Central memory CD8-positive, alpha-beta T cell (primary cell): ENCODE measurements around the gene MAP4K3.

Experiments used
- ATAC-seq: fragments of 150-1000 bp; cut with Tn5 transposase; replicated peaks from 2 replicates; pipeline ENCODE4 v1.10.0; 2022; ENCODE audit warnings: mild to moderate bottlenecking, moderate FRiP score, moderate number of reproducible peaks; ENCODE audit not compliant: poor library complexity, severe bottlenecking; ENCODE audit errors: extremely low read depth
- DNase-seq, 2 donors: peaks; one replicate each; pipeline ENCODE4 v3.0.0; 2021; ENCODE audit warnings: low spot score in 2 of 2
- H3K27ac Mint-ChIP-seq: one replicate; pipeline ENCODE4 v1.8.0; 2022; ENCODE audit warnings: low read depth, mild to moderate bottlenecking, moderate library complexity, mixed read lengths
- H3K27me3 Mint-ChIP-seq: one replicate; pipeline ENCODE4 v1.8.0; 2022; ENCODE audit warnings: mixed read lengths
- H3K36me3 Mint-ChIP-seq: one replicate; pipeline ENCODE4 v1.8.0; 2022; ENCODE audit warnings: mild to moderate bottlenecking, moderate library complexity, mixed read lengths; ENCODE audit not compliant: insufficient read depth
- H3K4me1 Mint-ChIP-seq: one replicate; pipeline ENCODE4 v1.8.0; 2022; ENCODE audit warnings: mixed read lengths
- H3K4me3 Mint-ChIP-seq: one replicate; pipeline ENCODE4 v1.8.0; 2022; ENCODE audit warnings: mild to moderate bottlenecking, moderate library complexity, mixed read lengths
- H3K9me3 Mint-ChIP-seq: one replicate; pipeline ENCODE4 v1.8.0; 2022; ENCODE audit warnings: mixed read lengths

Gene MAP4K3

DNA sequence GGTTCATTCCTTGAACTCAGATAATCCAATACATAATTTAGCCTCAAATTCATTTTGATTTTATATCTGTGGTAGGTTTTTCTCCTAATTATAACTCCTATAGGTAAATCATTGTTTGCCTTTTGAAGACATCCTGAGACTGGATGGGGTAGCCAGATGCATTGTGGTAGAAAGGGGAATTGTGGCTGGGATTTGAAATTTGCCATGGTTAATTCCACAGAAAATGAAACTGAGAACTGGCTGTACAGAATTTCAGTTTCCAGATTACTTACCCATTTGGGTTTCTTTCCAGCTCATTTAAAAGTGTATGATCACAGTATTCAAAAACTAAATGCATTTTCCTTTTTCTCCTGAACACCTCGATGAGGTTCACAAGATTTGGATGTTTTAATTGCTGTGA is 211.5 kb downstream of the MAP4K3 start:
- DNase-seq (no peak), ATAC-seq (no peak)
- H3K27me3 Mint-ChIP-seq: no peaks in the 10 kb centered on the region
- no peaks in the 10 kb centered on the region for H3K9me3 Mint-ChIP-seq
- peaks cover 21% of the 10 kb centered on the region for H3K4me1 Mint-ChIP-seq
- H3K36me3 Mint-ChIP-seq: peaks cover 2% of the 10 kb centered on the region
- H3K4me3 Mint-ChIP-seq: no peak overlapping the region
- no peak overlapping the region for H3K27ac Mint-ChIP-seq

DNA sequence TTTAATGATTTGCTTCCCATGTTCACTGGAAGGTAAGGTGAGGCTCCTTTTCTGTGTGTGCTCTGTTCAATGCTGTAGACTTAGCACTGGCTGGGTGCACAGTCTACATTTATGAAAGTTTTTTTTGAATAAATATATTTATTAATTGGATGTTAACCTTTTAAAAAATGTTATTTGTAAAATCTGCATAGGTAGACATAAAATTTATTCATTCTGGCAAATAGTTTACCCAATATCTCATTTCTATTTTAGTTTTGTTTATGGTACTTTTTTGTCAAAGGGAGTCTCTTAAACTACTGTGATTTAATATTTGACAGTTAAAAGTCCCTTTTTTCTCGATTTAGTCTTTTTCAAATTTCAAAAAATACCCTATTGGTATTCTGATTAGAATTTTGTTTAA is 213.2 kb downstream of the MAP4K3 start:
- no peak overlapping the region for H3K27ac Mint-ChIP-seq

DNA sequence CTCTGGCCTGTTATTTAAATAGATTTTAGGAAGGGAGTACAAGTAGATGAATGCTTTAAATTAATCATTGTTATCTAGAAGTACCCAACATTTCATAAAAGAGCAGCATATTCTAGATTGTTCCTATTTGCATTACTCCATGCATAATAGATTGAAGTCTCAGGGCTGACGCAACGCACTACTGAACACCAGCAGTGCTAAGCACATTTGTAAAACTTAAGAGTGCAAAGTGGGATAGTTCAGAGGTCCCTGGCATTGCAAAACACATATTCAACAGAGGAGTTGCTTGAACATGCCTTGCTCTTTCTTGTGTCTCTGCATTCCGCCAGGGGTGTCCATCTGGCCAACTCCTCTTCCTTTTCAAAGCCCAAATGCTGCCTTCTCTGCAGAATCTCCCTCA is 215.6 kb downstream of the MAP4K3 start:
- ATAC-seq: no peak
- H3K27ac Mint-ChIP-seq: no peak overlapping the region
- H3K4me3 Mint-ChIP-seq: no peak overlapping the region
- H3K4me1 Mint-ChIP-seq: peaks cover 27% of the 10 kb centered on the region
- no peaks in the 10 kb centered on the region for H3K27me3 Mint-ChIP-seq
- H3K9me3 Mint-ChIP-seq: no peaks in the 10 kb centered on the region
- H3K36me3 Mint-ChIP-seq: peaks cover 6% of the 10 kb centered on the region
- DNase-seq: no peak

More for the DNA sequence above, 213.2 kb downstream of the MAP4K3 start:
- H3K4me1 Mint-ChIP-seq: peaks cover 22% of the 10 kb centered on the region
- peaks cover 2% of the 10 kb centered on the region for H3K36me3 Mint-ChIP-seq
- H3K9me3 Mint-ChIP-seq: no peaks in the 10 kb centered on the region
- no peak for DNase-seq
- ATAC-seq: no peak
- no peaks in the 10 kb centered on the region for H3K27me3 Mint-ChIP-seq
- no peak overlapping the region for H3K4me3 Mint-ChIP-seq

GRCh38 chr2:39220136-39220535 is 216.9 kb downstream of the MAP4K3 start:
- Mint-ChIP-seq H3K27ac (no peak overlapping the region), H3K36me3 (peaks cover 6% of the 10 kb centered on the region), H3K9me3 (no peaks in the 10 kb centered on the region), H3K4me3 (no peak overlapping the region), H3K27me3 (no peaks in the 10 kb centered on the region), H3K4me1 (peaks cover 38% of the 10 kb centered on the region)
- no peak for ATAC-seq
- DNase-seq: no peak

GRCh38 chr2:39218391-39218790 is 218.7 kb downstream of the MAP4K3 start:
- Mint-ChIP-seq H3K27me3 (no peaks in the 10 kb centered on the region), H3K4me1 (peaks cover 44% of the 10 kb centered on the region), H3K9me3 (no peaks in the 10 kb centered on the region), H3K27ac (peak overlapping the region; percentile 50), H3K36me3 (peaks cover 6% of the 10 kb centered on the region), H3K4me3 (no peak overlapping the region)
- no peak for ATAC-seq
- DNase-seq: no peak

GRCh38 chr2:39217192-39217550 is 219.9 kb downstream of the MAP4K3 start:
- DNase-seq (no peak), ATAC-seq (peak; percentile 57)
- Mint-ChIP-seq H3K9me3 (no peaks in the 10 kb centered on the region), H3K27me3 (no peaks in the 10 kb centered on the region), H3K4me3 (peak overlapping the region; percentile 40), H3K27ac (peak overlapping the region; percentile 50), H3K36me3 (peaks cover 6% of the 10 kb centered on the region), H3K4me1 (peaks cover 44% of the 10 kb centered on the region)

DNA sequence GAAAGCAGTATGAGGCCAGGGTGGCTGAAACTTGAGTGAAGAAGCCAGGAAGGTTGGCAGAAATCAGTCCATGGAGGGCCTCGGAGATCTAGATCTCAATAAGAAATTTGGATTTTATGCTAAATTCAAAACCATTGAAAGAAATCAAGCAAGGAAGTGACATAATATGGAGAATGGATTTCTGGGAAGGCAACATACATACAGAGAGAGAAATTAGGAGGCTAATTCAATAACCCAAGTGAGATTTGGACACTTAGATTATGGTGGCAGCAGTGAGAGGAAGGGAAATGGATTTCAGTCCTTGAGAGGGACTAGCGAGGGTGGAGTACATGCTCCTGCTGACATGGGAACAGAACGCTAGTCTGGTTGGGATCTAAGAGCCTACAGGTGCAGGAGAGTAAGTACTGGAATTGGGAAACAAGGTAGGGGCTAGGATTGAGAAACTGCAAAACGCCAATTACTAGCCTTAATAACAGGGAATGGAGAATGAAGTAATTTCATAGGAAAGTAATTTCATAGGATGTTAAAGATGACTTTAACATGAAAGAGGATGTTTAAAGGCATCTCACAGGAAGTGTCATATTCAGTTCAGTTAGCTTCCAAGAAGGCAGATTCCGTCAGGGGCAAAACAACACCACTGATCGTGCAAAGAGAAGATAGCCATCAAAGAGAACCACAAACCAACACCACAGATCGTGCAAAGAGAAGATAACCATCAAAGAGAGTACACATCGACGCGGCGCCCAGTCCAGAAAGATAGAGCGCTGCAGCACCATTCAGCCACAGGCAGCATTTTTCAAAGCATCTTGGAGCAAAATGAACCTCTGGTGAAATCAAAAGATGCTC is 220.5 kb downstream of the MAP4K3 start:
- peak; percentile 96 for ATAC-seq
- Mint-ChIP-seq H3K27ac (peak overlapping the region; percentile 50), H3K27me3 (no peaks in the 10 kb centered on the region), H3K36me3 (peaks cover 6% of the 10 kb centered on the region), H3K4me1 (peaks cover 44% of the 10 kb centered on the region), H3K9me3 (no peaks in the 10 kb centered on the region), H3K4me3 (peak overlapping the region; percentile 40)
- peak; percentile 30 to 71 for DNase-seq

DNA sequence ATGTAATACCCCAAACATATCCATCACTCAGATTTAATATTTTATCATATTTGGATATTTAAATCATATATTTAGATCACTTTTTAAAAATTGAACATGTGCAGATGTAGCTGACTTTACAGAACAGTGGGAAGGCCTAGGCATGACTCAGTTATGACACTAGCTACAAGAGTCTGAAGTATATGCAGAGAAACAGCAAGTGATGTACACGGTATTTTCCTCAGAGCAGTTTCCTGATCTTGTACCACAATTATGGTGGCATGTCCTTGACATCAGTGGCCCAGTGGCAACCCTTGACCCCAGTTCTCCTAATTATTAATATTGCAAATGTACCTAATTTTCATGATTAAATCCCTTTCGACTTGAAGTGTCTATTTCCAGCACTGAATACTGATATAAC is 221.5 kb downstream of the MAP4K3 start:
- Mint-ChIP-seq H3K4me1 (peaks cover 44% of the 10 kb centered on the region), H3K9me3 (no peaks in the 10 kb centered on the region), H3K27ac (peak overlapping the region; percentile 50), H3K36me3 (peaks cover 6% of the 10 kb centered on the region), H3K4me3 (no peak overlapping the region), H3K27me3 (no peaks in the 10 kb centered on the region)
- DNase-seq (no peak), ATAC-seq (no peak)

- no peaks in the 10 kb centered on the region for H3K27me3 Mint-ChIP-seq
These were observed 224.1 kb downstream of the MAP4K3 start for GRCh38 chr2:39213015-39213414.

DNA sequence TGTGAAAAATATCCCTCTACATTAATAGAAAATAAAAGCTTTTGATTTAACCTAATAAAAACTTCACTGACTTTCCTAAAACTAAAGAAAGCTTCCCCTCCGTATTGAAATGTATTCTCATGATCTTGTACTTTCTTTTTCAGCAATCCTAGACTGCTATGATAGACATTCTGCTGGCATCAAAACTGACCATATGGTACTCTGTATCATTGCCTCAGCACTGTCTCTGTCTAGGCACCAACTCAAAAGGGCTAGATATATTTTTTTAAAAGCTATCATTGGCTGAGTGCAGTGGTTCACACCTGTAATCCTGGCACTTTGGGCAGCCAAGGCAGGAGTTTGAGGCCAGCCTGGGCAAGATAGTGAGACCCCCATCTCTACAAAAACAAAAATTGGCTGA is 226.2 kb downstream of the MAP4K3 start:
- DNase-seq (no peak), ATAC-seq (no peak)
- no peak overlapping the region for H3K27ac Mint-ChIP-seq
- peaks cover 11% of the 10 kb centered on the region for H3K4me1 Mint-ChIP-seq
- H3K27me3 Mint-ChIP-seq: no peaks in the 10 kb centered on the region
- no peaks in the 10 kb centered on the region for H3K36me3 Mint-ChIP-seq
- H3K4me3 Mint-ChIP-seq: no peak overlapping the region
- H3K9me3 Mint-ChIP-seq: no peaks in the 10 kb centered on the region

More at GRCh38 chr2:39213015-39213414, 224.1 kb downstream of the MAP4K3 start:
- peaks cover 33% of the 10 kb centered on the region for H3K4me1 Mint-ChIP-seq
- peaks cover 6% of the 10 kb centered on the region for H3K36me3 Mint-ChIP-seq
- H3K9me3 Mint-ChIP-seq: no peaks in the 10 kb centered on the region
- ATAC-seq (no peak), DNase-seq (no peak)
- peak overlapping the region; percentile 39 for H3K27ac Mint-ChIP-seq
- H3K4me3 Mint-ChIP-seq: no peak overlapping the region

DNA sequence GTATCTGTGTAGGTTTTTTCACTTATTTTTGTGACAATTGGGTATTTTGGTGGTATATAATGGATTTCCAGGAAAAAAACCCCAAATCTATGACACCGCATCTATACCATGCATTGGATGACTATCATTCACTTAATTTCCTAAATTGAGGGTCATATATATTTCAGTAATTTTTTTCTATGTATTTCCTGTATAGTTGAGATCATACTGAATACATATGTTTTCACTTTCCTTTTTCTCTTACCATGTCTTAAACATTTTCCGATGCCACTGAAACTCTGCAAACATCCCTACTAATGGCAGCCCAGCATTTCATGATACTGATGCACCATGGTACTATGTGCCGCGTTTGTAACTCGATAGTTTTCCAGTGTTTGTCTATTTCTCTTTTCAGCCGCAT is 233.7 kb downstream of the MAP4K3 start:
- DNase-seq (no peak), ATAC-seq (no peak)
- Mint-ChIP-seq H3K4me3 (no peak overlapping the region), H3K36me3 (no peaks in the 10 kb centered on the region), H3K27me3 (no peaks in the 10 kb centered on the region), H3K9me3 (peaks cover 12% of the 10 kb centered on the region), H3K4me1 (peaks cover 10% of the 10 kb centered on the region), H3K27ac (no peak overlapping the region)

- H3K4me3 Mint-ChIP-seq: no peak overlapping the region
- ATAC-seq: no peak
- no peak overlapping the region for H3K27ac Mint-ChIP-seq
- DNase-seq: no peak
- H3K4me1 Mint-ChIP-seq: peaks cover 10% of the 10 kb centered on the region
- peaks cover 12% of the 10 kb centered on the region for H3K9me3 Mint-ChIP-seq
- no peaks in the 10 kb centered on the region for H3K36me3 Mint-ChIP-seq
- no peaks in the 10 kb centered on the region for H3K27me3 Mint-ChIP-seq
These were observed 234.3 kb downstream of the MAP4K3 start for GRCh38 chr2:39202639-39203369.
